Measurements from ENCODE around the gene CACNA2D4.

GRCh38 chr12:1859643-1860042 is 58.8 kb downstream of the CACNA2D4 start:
- no peak for TF ChIP-seq POLR2A (IDR thresholded peaks at IDR 0.05; ENCODE audit: low read depth, low read length)
- TF ChIP-seq SPI1 (IDR thresholded peaks at IDR 0.05; ENCODE audit: low read depth, low read length) = no peak
- no peak for TF ChIP-seq POLR2AphosphoS5 (IDR thresholded peaks at IDR 0.05; ENCODE audit: low read depth, low read length)
- no peak for TF ChIP-seq TAF1 (IDR thresholded peaks at IDR 0.05; ENCODE audit: low read depth, low read length)

All from GM12891 (cell line).